GM21786 (cell line): Measurements from ENCODE around the gene ACAD11.
"Not testable (repeated sequence)": the region's sequence is repeated elsewhere in the genome, so short reads cannot be mapped to it uniquely, and the experiment has no call there.

ENCODE experiments used
- ATAC-seq: cut with Tn5 transposase; IDR thresholded peaks from one replicate; pipeline ENCODE4 v1.9.1; 2021; ENCODE audit not compliant: unreplicated experiment

ACAD11 gene

DNA sequence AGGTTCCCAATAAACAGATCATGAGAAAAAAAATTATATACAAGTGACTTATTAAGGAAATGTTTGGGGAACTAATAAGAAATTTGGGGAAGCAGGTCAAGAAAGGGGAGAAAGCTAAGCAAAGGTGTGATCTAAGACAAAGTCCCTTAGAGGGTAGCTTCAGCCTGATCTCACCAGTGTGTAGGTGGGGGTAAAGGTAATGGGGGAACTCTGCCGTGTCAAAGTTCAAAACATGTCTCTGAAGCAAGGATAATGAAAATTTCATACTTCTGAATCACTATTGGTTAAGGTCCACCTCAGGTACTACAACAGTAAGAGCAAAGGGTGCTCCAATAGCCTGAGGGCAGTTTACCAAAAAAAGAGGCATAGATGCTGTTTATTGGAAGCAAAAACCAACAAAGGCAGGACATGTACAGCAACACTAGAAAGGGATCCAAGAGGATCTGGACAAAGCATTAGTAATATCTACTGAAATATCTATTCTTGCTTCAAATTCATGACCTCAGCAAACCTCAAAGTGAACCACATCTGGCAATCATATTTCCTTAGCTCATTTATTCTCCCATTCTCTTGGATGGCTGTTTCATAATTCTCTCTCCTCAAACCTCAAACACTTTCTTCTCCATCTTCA, 6.9 kb downstream of the ACAD11 start:
- no peak for ATAC-seq

- no peak for ATAC-seq
Measured at GRCh38 chr3:132650153-132650552, 9.5 kb downstream of the ACAD11 start.

DNA sequence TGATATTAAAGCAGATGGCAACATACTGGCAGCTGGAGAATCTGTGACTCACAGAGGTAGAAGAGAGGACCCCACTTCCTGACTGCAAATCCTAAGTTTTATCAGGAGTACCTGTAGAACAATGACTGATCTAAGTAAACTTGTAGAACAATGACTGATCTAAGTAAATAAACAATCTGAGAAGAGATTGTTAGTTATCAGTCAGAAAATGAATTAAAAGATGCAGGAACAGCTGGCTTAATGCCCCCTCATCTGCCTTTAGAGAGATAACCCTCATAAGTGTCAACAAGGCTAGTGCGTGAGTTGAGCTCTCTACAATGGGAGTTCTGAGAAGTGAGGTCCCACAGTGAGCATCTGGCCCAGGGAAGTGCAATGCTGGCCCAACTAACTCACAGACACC, 14.6 kb downstream of the ACAD11 start:
- no peak for ATAC-seq

GRCh38 chr3:132643366-132643765, 16.2 kb downstream of the ACAD11 start:
- ATAC-seq = no peak

- no peak for ATAC-seq
Measured at GRCh38 chr3:132642539-132642847, 17.1 kb downstream of the ACAD11 start.

- no peak for ATAC-seq
Measured at GRCh38 chr3:132641837-132642538, 17.6 kb downstream of the ACAD11 start.

GRCh38 chr3:132641427-132641826, 18.2 kb downstream of the ACAD11 start:
- ATAC-seq = not testable (repeated sequence)

DNA sequence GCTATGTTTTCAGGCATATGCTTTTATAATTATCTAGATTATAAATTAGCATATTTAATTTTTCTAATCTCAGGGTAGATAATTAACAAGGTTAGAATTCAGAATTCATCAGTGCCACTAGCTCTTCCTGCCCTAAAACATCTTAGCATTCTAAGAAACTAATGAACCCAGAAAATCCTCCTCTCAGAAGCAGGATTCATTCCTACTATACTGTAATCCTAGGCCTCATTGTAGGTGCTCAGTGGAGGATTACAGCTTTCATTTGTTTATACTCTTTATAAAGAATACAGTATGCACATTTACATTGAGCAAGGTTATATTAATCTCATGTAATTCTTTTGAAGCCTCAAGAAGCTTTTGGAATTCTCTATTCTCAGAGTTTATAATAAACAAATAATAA, 20.9 kb downstream of the ACAD11 start:
- ATAC-seq = no peak

GRCh38 chr3:132637590-132637989, 22.0 kb downstream of the ACAD11 start:
- ATAC-seq = no peak

DNA sequence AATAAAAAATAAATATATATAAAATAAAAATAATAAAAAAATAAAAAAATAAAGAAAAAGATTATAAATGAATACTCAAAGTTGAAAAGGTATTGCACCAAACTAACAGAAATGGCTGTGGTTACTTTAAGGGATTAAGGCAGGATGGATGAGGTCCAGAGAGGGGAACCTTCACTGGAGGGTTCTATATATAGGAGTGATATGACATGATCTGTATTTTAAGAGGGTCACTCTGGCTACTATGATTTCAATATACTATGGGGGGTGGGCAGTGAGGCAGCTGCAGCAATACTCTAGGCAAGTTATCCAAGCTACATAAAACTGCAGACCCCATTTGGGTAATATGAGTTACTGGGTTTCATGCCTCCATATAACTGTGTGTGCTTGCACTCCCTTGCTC, 24.6 kb downstream of the ACAD11 start:
- no peak for ATAC-seq

- no peak for ATAC-seq
Measured at GRCh38 chr3:132630612-132631011, 29.0 kb downstream of the ACAD11 start.

- no peak for ATAC-seq
Measured at GRCh38 chr3:132629928-132630327, 29.7 kb downstream of the ACAD11 start.

- ATAC-seq = no peak
Measured at GRCh38 chr3:132628157-132628556, 31.5 kb downstream of the ACAD11 start.

- no peak for ATAC-seq
Measured at GRCh38 chr3:132626955-132627354, 32.7 kb downstream of the ACAD11 start.

DNA sequence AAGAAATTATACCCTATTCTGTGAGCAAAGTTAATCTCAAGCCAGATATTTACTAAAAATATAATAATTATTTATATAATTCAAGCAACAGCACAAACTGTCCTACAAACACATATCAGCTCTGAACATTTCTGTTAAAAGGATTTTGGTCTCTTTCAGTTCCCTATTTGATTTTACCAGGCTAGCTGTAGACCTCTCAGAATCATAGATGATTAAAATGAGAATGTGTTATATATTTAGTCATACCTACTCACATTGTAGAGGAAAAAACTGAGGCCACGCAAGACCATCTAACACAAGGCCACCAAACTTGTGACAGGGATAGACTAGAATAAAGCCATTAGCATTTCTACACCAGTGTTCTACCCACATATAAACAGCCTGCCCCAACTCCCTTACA, 34.0 kb downstream of the ACAD11 start:
- ATAC-seq = peak; percentile 91

GRCh38 chr3:132624790-132625189, 34.8 kb downstream of the ACAD11 start:
- no peak for ATAC-seq

DNA sequence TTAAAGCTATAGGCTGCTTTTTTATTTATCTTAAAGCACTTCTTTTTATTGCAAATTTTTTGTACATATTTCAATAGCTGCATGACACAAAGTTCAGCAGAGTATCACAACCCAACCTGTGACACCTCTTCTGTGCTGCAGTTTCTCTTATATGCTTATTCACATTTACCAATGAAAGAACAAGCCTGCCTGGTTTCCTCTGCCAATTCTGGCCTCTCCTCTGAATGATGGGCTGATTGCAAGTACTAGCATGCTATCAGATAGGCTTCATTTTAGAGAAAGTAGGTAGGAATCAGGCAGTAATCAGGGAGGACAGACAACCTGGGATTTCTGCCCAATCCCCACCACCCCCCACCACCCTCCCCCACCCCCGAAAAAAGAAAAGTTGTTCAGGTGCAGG, 36.0 kb downstream of the ACAD11 start:
- ATAC-seq = no peak

DNA sequence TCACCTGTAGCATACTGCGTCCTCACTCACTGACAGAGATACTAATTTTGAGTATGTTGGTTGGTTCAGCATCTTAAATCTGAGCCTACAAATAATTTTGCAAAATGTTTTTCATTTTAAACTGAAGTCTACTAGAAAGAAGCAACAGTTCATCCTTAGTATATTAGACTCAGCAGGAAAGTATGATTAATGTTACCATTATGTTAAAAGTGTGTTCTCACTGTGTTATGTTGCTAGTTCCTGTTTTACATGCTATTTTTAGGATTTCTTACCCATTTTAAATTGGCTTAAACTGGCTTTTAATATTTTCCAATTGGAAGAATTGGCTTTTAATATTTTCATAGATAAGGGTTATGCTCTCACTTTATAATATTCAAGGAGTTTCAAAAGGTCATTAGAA, 36.8 kb downstream of the ACAD11 start:
- ATAC-seq = no peak

DNA sequence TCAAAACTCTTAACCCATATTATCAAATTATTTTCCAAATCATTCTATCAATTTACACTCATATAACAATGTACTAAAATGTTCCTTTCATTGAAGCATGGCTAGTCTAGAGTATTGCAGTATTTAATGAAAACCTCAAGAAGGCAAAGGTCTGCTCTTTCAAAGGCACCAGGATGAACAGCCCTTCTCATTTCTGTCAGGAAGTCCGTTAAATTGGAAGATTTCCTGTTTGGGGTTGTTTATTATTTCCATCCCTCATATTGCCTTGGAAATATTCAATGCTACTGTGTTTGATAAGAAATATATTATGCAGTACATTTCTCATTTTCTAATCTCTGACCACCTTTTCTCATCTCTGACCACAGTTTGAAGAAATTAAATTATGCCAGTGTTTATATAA, 37.5 kb downstream of the ACAD11 start:
- no peak for ATAC-seq

- ATAC-seq = no peak
Measured at GRCh38 chr3:132616780-132617179, 42.8 kb downstream of the ACAD11 start.

GRCh38 chr3:132615881-132616280, 43.7 kb downstream of the ACAD11 start:
- ATAC-seq = no peak

GRCh38 chr3:132615301-132615700, 44.3 kb downstream of the ACAD11 start:
- ATAC-seq = not testable (repeated sequence)

DNA sequence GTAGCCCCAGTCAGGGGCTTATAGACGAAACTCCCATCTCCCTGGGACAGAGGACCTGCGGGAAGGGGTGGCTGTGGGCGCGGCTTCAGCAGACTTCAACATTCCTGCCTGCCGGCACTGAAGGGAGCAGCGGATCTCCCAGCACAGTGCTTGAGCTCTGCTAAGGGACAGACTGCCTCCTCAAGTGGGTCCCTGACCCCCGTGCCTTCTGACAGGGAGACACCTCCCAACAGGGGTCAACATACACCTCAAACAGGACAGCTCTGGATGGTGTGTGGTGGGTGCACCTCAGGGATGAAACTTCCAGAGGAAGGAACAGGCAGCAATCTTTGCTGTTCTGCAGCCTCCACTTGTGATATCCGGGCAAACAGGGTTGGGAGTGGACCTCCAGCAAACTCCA, 53.0 kb downstream of the ACAD11 start:
- ATAC-seq = not testable (repeated sequence)
